Neuronal stem cell (in vitro differentiated cells): ENCODE data around the gene SSC5D.
A peak's percentile ranks its signal among the peaks of the same experiment; 100 is the strongest.

Experiments used
- DNase-seq: peaks from one replicate; pipeline ENCODE4 v3.0.0-alpha.2; 2013; ENCODE audit warnings: low spot score
- H2AFZ ChIP-seq: one replicate; pipeline ENCODE4 v1.6.1; 2013; ENCODE audit warnings: mild to moderate bottlenecking, low read length, inconsistent platforms
- H2AK5ac ChIP-seq: 2 replicates; pipeline ENCODE4 v1.6.1; 2013; ENCODE audit warnings: low read depth, mild to moderate bottlenecking, inconsistent platforms, low read length, moderate library complexity, mixed read lengths
- H2BK120ac ChIP-seq: 2 replicates; pipeline ENCODE4 v1.6.1; 2013; ENCODE audit warnings: low read depth, mild to moderate bottlenecking, inconsistent platforms, low read length, moderate library complexity, mixed read lengths
- H2BK12ac ChIP-seq: one replicate; pipeline ENCODE4 v1.6.1; 2013; ENCODE audit warnings: low read length, inconsistent platforms
- H2BK15ac ChIP-seq: 2 replicates; pipeline ENCODE4 v1.6.1; 2013; ENCODE audit warnings: mild to moderate bottlenecking, low read length, inconsistent platforms, mixed read lengths
- H2BK5ac ChIP-seq: one replicate; pipeline ENCODE4 v1.6.1; 2013; ENCODE audit warnings: inconsistent platforms, mild to moderate bottlenecking, low read length, moderate library complexity
- H3K14ac ChIP-seq: one replicate; pipeline ENCODE4 v1.6.1; 2013; ENCODE audit warnings: low read length, inconsistent platforms
- H3K18ac ChIP-seq: 2 replicates; pipeline ENCODE4 v1.6.1; 2013; ENCODE audit warnings: low read length, inconsistent platforms
- H3K23ac ChIP-seq: 2 replicates; pipeline ENCODE4 v1.6.1; 2013; ENCODE audit warnings: low read depth, mild to moderate bottlenecking, mixed read lengths, low read length, inconsistent platforms; ENCODE audit not compliant: poor library complexity
- H3K27ac ChIP-seq: replicated peaks from 3 replicates; pipeline ENCODE4 v1.5.1; 2013; ENCODE audit warnings: low read length, inconsistent platforms
- H3K27me3 ChIP-seq, 3 experiments: 2 replicates each; pipeline ENCODE4 v1.6.1; 2013; ENCODE audit warnings: low read length in 3 of 3, mild to moderate bottlenecking in 2 of 3, inconsistent platforms in 1 of 3, low read depth in 1 of 3, mixed read lengths in 1 of 3, moderate library complexity in 1 of 3; ENCODE audit not compliant: control insufficient read depth in 3 of 3, insufficient read depth in 3 of 3
- H3K36me3 ChIP-seq, 2 donors: replicated peaks in 1 of 2; 2 replicates each; pipeline ENCODE4 v1.6.1; 2013; ENCODE audit warnings: low read length in 2 of 2; ENCODE audit not compliant: control insufficient read depth in 2 of 2, insufficient read depth in 2 of 2
- H3K4ac ChIP-seq: 2 replicates; pipeline ENCODE4 v1.6.1; 2013; ENCODE audit warnings: inconsistent platforms, mild to moderate bottlenecking, low read length, moderate library complexity
- H3K4me1 ChIP-seq, 2 donors: 1 replicate in 1 of 2; 2 replicates in 1 of 2; pipeline ENCODE4 v1.6.1; 2013; ENCODE audit warnings: low read length in 2 of 2, low read depth in 1 of 2; ENCODE audit not compliant: control insufficient read depth in 2 of 2, insufficient read depth in 1 of 2
- H3K4me2 ChIP-seq: one replicate; pipeline ENCODE4 v1.6.1; 2013; ENCODE audit warnings: mild to moderate bottlenecking, low read length, inconsistent platforms; ENCODE audit not compliant: insufficient read depth, poor library complexity, severe bottlenecking
- H3K4me3 ChIP-seq, 2 donors: 2 replicates each; pipeline ENCODE4 v1.5.1; 2013; ENCODE audit warnings: low read length in 2 of 2, mild to moderate bottlenecking in 2 of 2, inconsistent platforms in 1 of 2, moderate library complexity in 1 of 2
- H3K79me1 ChIP-seq: one replicate; pipeline ENCODE4 v1.6.1; 2013; ENCODE audit warnings: low read depth, mild to moderate bottlenecking, inconsistent platforms, low read length, moderate library complexity
- H3K9ac ChIP-seq: one replicate; pipeline ENCODE4 v1.6.1; 2013; ENCODE audit warnings: mild to moderate bottlenecking, low read depth, low read length, inconsistent platforms; ENCODE audit not compliant: poor library complexity
- H3K9me3 ChIP-seq, 2 donors: replicated peaks in 1 of 2; 2 replicates each; pipeline versions ENCODE3 to v1.6.1; 2013; ENCODE audit warnings: low read length in 2 of 2, mild to moderate bottlenecking in 2 of 2, inconsistent platforms in 1 of 2, low read depth in 1 of 2, mixed read lengths in 1 of 2, moderate library complexity in 1 of 2; ENCODE audit not compliant: control insufficient read depth in 2 of 2, insufficient read depth in 1 of 2
- H4K8ac ChIP-seq: one replicate; pipeline ENCODE4 v1.6.1; 2013; ENCODE audit warnings: low read depth, mild to moderate bottlenecking, inconsistent platforms, low read length, moderate library complexity
- H4K91ac ChIP-seq: one replicate; pipeline ENCODE4 v1.6.1; 2013; ENCODE audit warnings: low read length, low read depth, mild to moderate bottlenecking, inconsistent platforms; ENCODE audit not compliant: poor library complexity
- WGBS, 2 donors: extraction: QIAGEN DNeasy Blood & Tissue Kit; methylation state at CpG; one replicate each; pipeline ENCODE4 v1.1.7; 2013; ENCODE audit warnings: missing lambda C conversion rate in 2 of 2, mixed read lengths in 1 of 2; ENCODE audit not compliant: insufficient read length in 2 of 2, insufficient replicate concordance in 1 of 2; ENCODE audit errors: extremely low coverage in 2 of 2; 5-methylcytosine and 5-hydroxymethylcytosine counted together

SSC5D gene

GRCh38 chr19:55462722-55463121 lies 25.5 kb upstream of the SSC5D start:
- H2BK120ac ChIP-seq, result peak overlapping the region; percentile 95
- H3K4me1 ChIP-seq, result peaks cover 20 to 36% of the 10 kb centered on the region in 2 donors
- H3K9me3 ChIP-seq, result peaks cover 0 to 4% of the 10 kb centered on the region in 2 donors
- H3K79me1 ChIP-seq, result no peaks in the 10 kb centered on the region
- no peak overlapping the region for H3K9ac ChIP-seq
- H3K4me2 ChIP-seq, result no peak overlapping the region
- H3K18ac ChIP-seq, result peak overlapping the region; percentile 95
- no peak overlapping the region for H3K4me3 ChIP-seq
- no peak overlapping the region for H3K27ac ChIP-seq
- no peak overlapping the region for H4K8ac ChIP-seq
- no peak overlapping the region for H3K23ac ChIP-seq
- H2BK5ac ChIP-seq, result peak overlapping the region; percentile 89
- H2BK12ac ChIP-seq, result no peak overlapping the region
- H2AFZ ChIP-seq, result peak overlapping the region; percentile 27
- no peaks in the 10 kb centered on the region for H3K36me3 ChIP-seq
- H2BK15ac ChIP-seq, result peak overlapping the region; percentile 95
- H4K91ac ChIP-seq, result no peak overlapping the region
- no peak for DNase-seq
- no peak overlapping the region for H3K4ac ChIP-seq
- H3K14ac ChIP-seq, result no peak overlapping the region
- peaks cover 0 to 40% (median 0%) of the 10 kb centered on the region in 3 experiments for H3K27me3 ChIP-seq
- WGBS, 2 donors, result no CpG with 5 or more reads among the region's 11 CpGs
- H2AK5ac ChIP-seq, result peak overlapping the region; percentile 98

- Histone ChIP-seq H2BK12ac (peak overlapping the region; percentile 82), H3K4me3 (no peak overlapping the region), H3K79me1 (no peaks in the 10 kb centered on the region), H4K8ac (peak overlapping the region; percentile 74), H3K4me1 (peaks cover 17 to 36% of the 10 kb centered on the region in 2 donors), H3K9me3 (peaks cover 0 to 4% of the 10 kb centered on the region in 2 donors), H3K23ac (peak overlapping the region; percentile 61), H3K27ac (no peak overlapping the region), H3K36me3 (no peaks in the 10 kb centered on the region), H3K9ac (peak overlapping the region; percentile 66), H3K18ac (peak overlapping the region; percentile 95), H4K91ac (peak overlapping the region; percentile 61), H2BK120ac (peak overlapping the region; percentile 95), H3K14ac (peak overlapping the region; percentile 90), H2BK15ac (peak overlapping the region; percentile 95), H2BK5ac (peak overlapping the region; percentile 89), H3K4me2 (no peak overlapping the region), H2AFZ (no peak overlapping the region), H3K4ac (peak overlapping the region; percentile 19), H2AK5ac (peak overlapping the region; percentile 98), H3K27me3 (peaks cover 0 to 40% (median 0%) of the 10 kb centered on the region in 3 experiments)
- no CpG with 5 or more reads among the region's 15 CpGs for WGBS, 2 donors
- no peak for DNase-seq
Observed at GRCh38 chr19:55463583-55464031, 24.6 kb upstream of the SSC5D start.

GRCh38 chr19:55464039-55464661 lies 24.1 kb upstream of the SSC5D start:
- peak overlapping the region; percentile 91 for H3K14ac ChIP-seq
- H2BK120ac ChIP-seq, result peak overlapping the region; percentile 95
- H2AFZ ChIP-seq, result peak overlapping the region; percentile 53
- H4K91ac ChIP-seq, result peak overlapping the region; percentile 89
- H3K4me1 ChIP-seq, result peaks cover 17 to 36% of the 10 kb centered on the region in 2 donors
- no peaks in the 10 kb centered on the region for H3K79me1 ChIP-seq
- H2BK5ac ChIP-seq, result peak overlapping the region; percentile 89
- H3K9ac ChIP-seq, result no peak overlapping the region
- H3K36me3 ChIP-seq, result no peaks in the 10 kb centered on the region
- H3K4me2 ChIP-seq, result peak overlapping the region; percentile 48
- H3K4me3 ChIP-seq, result no peak overlapping the region
- peak overlapping the region; percentile 56 for H3K27ac ChIP-seq
- peak overlapping the region; percentile 98 for H2AK5ac ChIP-seq
- H3K23ac ChIP-seq, result peak overlapping the region; percentile 47
- H2BK12ac ChIP-seq, result peak overlapping the region; percentile 82
- H2BK15ac ChIP-seq, result peak overlapping the region; percentile 95
- H3K18ac ChIP-seq, result peak overlapping the region; percentile 95
- H3K4ac ChIP-seq, result peak overlapping the region; percentile 94
- H4K8ac ChIP-seq, result peak overlapping the region; percentile 86
- WGBS, 2 donors, result no CpG with 5 or more reads among the region's 23 CpGs
- peaks cover 0 to 4% of the 10 kb centered on the region in 2 donors for H3K9me3 ChIP-seq
- peaks cover 0 to 40% (median 0%) of the 10 kb centered on the region in 3 experiments for H3K27me3 ChIP-seq
- no peak for DNase-seq

- WGBS, 2 donors, result no CpG with 5 or more reads among the region's 14 CpGs
- no peaks in the 10 kb centered on the region for H3K79me1 ChIP-seq
- H3K23ac ChIP-seq, result peak within 1 kb of the TSS; percentile 61
- H3K4me1 ChIP-seq, result peaks cover 12 to 35% of the 10 kb centered on the region in 2 donors
- peak within 1 kb of the TSS; percentile 91 for H3K14ac ChIP-seq
- peak within 1 kb of the TSS; percentile 66 for H3K9ac ChIP-seq
- peak within 1 kb of the TSS; percentile 53 for H2AFZ ChIP-seq
- H3K36me3 ChIP-seq, result no peaks in the 10 kb centered on the region
- H3K27ac ChIP-seq, result peak within 1 kb of the TSS; percentile 56
- DNase-seq, result peak; percentile 81
- peak within 1 kb of the TSS; percentile 94 for H3K4ac ChIP-seq
- peak within 1 kb of the TSS; percentile 86 for H4K8ac ChIP-seq
- H3K4me2 ChIP-seq, result peak within 1 kb of the TSS; percentile 48
- H2BK15ac ChIP-seq, result peak within 1 kb of the TSS; percentile 95
- no peak within 1 kb of the TSS for H3K4me3 ChIP-seq
- H2BK120ac ChIP-seq, result peak within 1 kb of the TSS; percentile 95
- peak within 1 kb of the TSS; percentile 95 for H3K18ac ChIP-seq
- H2BK5ac ChIP-seq, result peak within 1 kb of the TSS; percentile 89
- H2AK5ac ChIP-seq, result peak within 1 kb of the TSS; percentile 98
- peaks cover 0 to 40% (median 0%) of the 10 kb centered on the region in 3 experiments for H3K27me3 ChIP-seq
- peak within 1 kb of the TSS; percentile 89 for H4K91ac ChIP-seq
- H3K9me3 ChIP-seq, result peaks cover 0 to 4% of the 10 kb centered on the region in 2 donors
- H2BK12ac ChIP-seq, result peak within 1 kb of the TSS; percentile 98
Observed at GRCh38 chr19:55464662-55465054, 23.6 kb upstream of the SSC5D start, which contains the start of gene C19orf85. TSS of gene C19orf85 (minus strand) at chr19:55464751. CDS start at chr19:55464554, 197 bp downstream.
